Inferior parietal cortex (tissue), 1 donor: ENCODE results near the gene SIGLEC8.
"Not testable (repeated sequence)": the region's sequence is repeated elsewhere in the genome, so short reads cannot be mapped to it uniquely, and the experiment has no call there.

ENCODE experiments used
- DNase-seq: peaks from one replicate; pipeline ENCODE4 v3.0.0-alpha.2; 2016; ENCODE audit errors: extremely low spot score

Gene SIGLEC8

GRCh38 chr19:51458051-51458645, at the start of gene SIGLEC8:
SIGLEC8 (minus strand) TSS chr19:51458454; CDS start chr19:51458387, 67 bp downstream.
- no peak for DNase-seq

GRCh38 chr19:51507640-51508058, 49.4 kb upstream of the SIGLEC8 start:
- DNase-seq, result no peak

- no peak for DNase-seq
These were observed 48.9 kb upstream of the SIGLEC8 start for GRCh38 chr19:51507192-51507591.

- no peak for DNase-seq
These were observed 47.6 kb upstream of the SIGLEC8 start for GRCh38 chr19:51505904-51506303.

GRCh38 chr19:51503896-51504295, 45.6 kb upstream of the SIGLEC8 start:
- DNase-seq, result no peak

- no peak for DNase-seq
These were observed 45.1 kb upstream of the SIGLEC8 start for GRCh38 chr19:51503286-51503817.

GRCh38 chr19:51501594-51502263, 43.5 kb upstream of the SIGLEC8 start, which contains the start of gene SIGLEC12:
SIGLEC12 (minus strand) TSS chr19:51501800; CDS start chr19:51501733, 67 bp downstream.
- DNase-seq, result no peak

GRCh38 chr19:51500931-51501330, 42.7 kb upstream of the SIGLEC8 start:
- not testable (repeated sequence) for DNase-seq

GRCh38 chr19:51497666-51498065, 39.4 kb upstream of the SIGLEC8 start:
- no peak for DNase-seq

GRCh38 chr19:51493776-51494175, 35.5 kb upstream of the SIGLEC8 start:
- DNase-seq, result no peak

GRCh38 chr19:51491586-51491985, 33.3 kb upstream of the SIGLEC8 start:
- no peak for DNase-seq

GRCh38 chr19:51490676-51491075, 32.4 kb upstream of the SIGLEC8 start:
- no peak for DNase-seq

- no peak for DNase-seq
These were observed 30.9 kb upstream of the SIGLEC8 start for GRCh38 chr19:51489113-51489512.

- DNase-seq, result no peak
These were observed 30.2 kb upstream of the SIGLEC8 start for GRCh38 chr19:51488491-51488890.

- no peak for DNase-seq
These were observed 27.9 kb upstream of the SIGLEC8 start for GRCh38 chr19:51485960-51486660.

- DNase-seq, result no peak
These were observed 22.3 kb upstream of the SIGLEC8 start for GRCh38 chr19:51480590-51480989.

- DNase-seq, result no peak
These were observed 21.5 kb upstream of the SIGLEC8 start for GRCh38 chr19:51479531-51480331.

GRCh38 chr19:51478381-51479234, 20.4 kb upstream of the SIGLEC8 start, which contains the start of gene CEACAM18:
CEACAM18 (plus strand) TSS chr19:51478539.
- DNase-seq, result no peak

- no peak for DNase-seq
These were observed 19.1 kb upstream of the SIGLEC8 start for GRCh38 chr19:51477344-51477743.

GRCh38 chr19:51476164-51476563, 17.9 kb upstream of the SIGLEC8 start:
- no peak for DNase-seq
